CD4-positive, alpha-beta T cell (primary cell): ENCODE data around the gene TENT4A. TPM values are rescaled to one million over a fixed set of nuclear protein-coding genes. Genes with fewer than 3 reads are reported as not detected.

ENCODE experiments used
- ATAC-seq: fragments of 200-7000 bp; cut with Tn5 transposase; one replicate; pipeline ENCODE4 v1.10.0; 2022; ENCODE audit warnings: mild to moderate bottlenecking; ENCODE audit not compliant: poor library complexity
- CTCF ChIA-PET: fragments of 350-600 bp; sonication (Branson Sonifier 250); formaldehyde crosslinking; loops from one replicate; lab custom pipeline; 2021; ENCODE audit warnings: antibody characterized with exemption, inconsistent platforms; lab: Charles Lee
- POLR2A ChIA-PET: fragments of 350-600 bp; sonication (Branson Sonifier 250); formaldehyde crosslinking; loops from one replicate; lab custom pipeline; 2021; ENCODE audit warnings: antibody characterized with exemption, inconsistent platforms; lab: Charles Lee
- DNase-seq, 14 experiments: peaks; one replicate each; pipeline ENCODE4 v3.0.0-alpha.2; 2013 to 2020; ENCODE audit warnings: mixed read lengths in 2 of 14
- H3K27ac ChIP-seq, 2 donors: one replicate each; pipeline versions ENCODE4 v1.5.1 to v1.7.0; 2013; ENCODE audit warnings: low read length in 2 of 2, low read depth in 1 of 2, mild to moderate bottlenecking in 1 of 2
- H3K27me3 ChIP-seq, 2 experiments: 1 replicate in 1 of 2; 2 replicates in 1 of 2; pipeline versions ENCODE4 v1.6.1 to v1.7.0; 2013; ENCODE audit warnings: low read length in 2 of 2, control low read depth in 1 of 2, mild to moderate bottlenecking in 1 of 2, moderate library complexity in 1 of 2; ENCODE audit not compliant: insufficient read depth in 2 of 2, control insufficient read depth in 1 of 2
- H3K36me3 ChIP-seq: one replicate; pipeline ENCODE4 v1.6.1; 2013; ENCODE audit warnings: low read length, control low read depth; ENCODE audit not compliant: insufficient read depth
- H3K4me1 ChIP-seq: one replicate; pipeline ENCODE4 v1.6.1; 2013; ENCODE audit warnings: low read length, control low read depth; ENCODE audit not compliant: insufficient read depth
- H3K4me3 ChIP-seq: one replicate; pipeline ENCODE4 v1.5.1; 2013; ENCODE audit warnings: mild to moderate bottlenecking, low read length, moderate library complexity
- H3K9me3 ChIP-seq, 2 experiments: 1 replicate in 1 of 2; 2 replicates in 1 of 2; pipeline versions ENCODE4 v1.6.1 to v1.7.0; 2013; ENCODE audit warnings: low read length in 2 of 2, mild to moderate bottlenecking in 2 of 2, control low read depth in 1 of 2, moderate library complexity in 1 of 2; ENCODE audit not compliant: control insufficient read depth in 1 of 2, insufficient read depth in 1 of 2
- H3K27ac Mint-ChIP-seq: one replicate; pipeline ENCODE4 v1.8.0; 2020; ENCODE audit warnings: mixed read lengths
- H3K27me3 Mint-ChIP-seq: one replicate; pipeline ENCODE4 v1.8.0; 2021; ENCODE audit warnings: mixed read lengths
- H3K36me3 Mint-ChIP-seq: one replicate; pipeline ENCODE4 v1.8.0; 2021; ENCODE audit warnings: low read depth, mixed read lengths
- H3K4me1 Mint-ChIP-seq: one replicate; pipeline ENCODE4 v1.8.0; 2021; ENCODE audit warnings: low read depth, mixed read lengths
- H3K4me3 Mint-ChIP-seq: one replicate; pipeline ENCODE4 v1.8.0; 2020; ENCODE audit warnings: mild to moderate bottlenecking, mixed read lengths
- H3K9me3 Mint-ChIP-seq: one replicate; pipeline ENCODE4 v1.8.0; 2020; ENCODE audit warnings: mixed read lengths
- intact Hi-C, 2 experiments: fragments of 100-400 bp; cut with DNase I in 1 of 2; cut with micrococcal nuclease in 1 of 2; formaldehyde crosslinking; loops; one replicate each; pipeline versions ENCODE4 v1.15.1 to v1.9.0; 2023 to 2025; cut with DNase I, micrococcal nuclease
- total RNA-seq, 174 experiments: library from RNA in 2 of 174; stranded (reverse) in 2 of 174; gene quantifications; one replicate each; pipeline ENCODE4 v1.2.3 and lab custom pipeline; 2021 to 2026
- TF ChIP-seq, protein P1 (sequence below): fragments of 200-600 bp; IDR thresholded peaks from one replicate; pipeline ENCODE4 v1.8.0; 2022; ENCODE audit warnings: antibody characterized with exemption, mild to moderate bottlenecking

The TENT4A gene
- total RNA-seq, 2 experiments from 2014 or later, result 49.2 to 51.9 TPM

DNA sequence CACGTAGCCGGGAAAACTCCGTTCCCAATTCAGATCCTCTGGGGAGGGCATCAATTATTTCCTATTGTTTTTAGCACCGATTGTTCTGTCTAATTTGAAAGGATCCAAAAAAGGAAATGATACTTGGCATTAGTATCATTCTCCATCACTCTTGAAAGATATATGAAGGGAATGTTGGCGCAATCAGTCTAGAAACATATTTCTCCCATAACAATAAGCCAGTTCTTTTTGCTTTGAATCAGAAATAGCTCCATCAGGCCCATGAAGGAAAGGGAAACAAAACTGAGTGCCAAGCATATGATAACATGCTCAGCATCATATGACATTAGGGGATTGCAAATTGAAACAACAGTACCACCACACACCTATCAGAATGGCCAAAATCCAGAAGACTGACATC lies 40.2 kb upstream of the TENT4A start:
- ChIA-PET CTCF (no interaction called here), POLR2A (no interaction called here)
- no peak for DNase-seq
- intact Hi-C loops, result no loop called here
- no peaks in the 10 kb centered on the region for H3K9me3 Mint-ChIP-seq
- no peak for ATAC-seq
- no peaks in the 10 kb centered on the region for H3K27me3 Mint-ChIP-seq
- H3K4me1 Mint-ChIP-seq, result no peaks in the 10 kb centered on the region
- no peak overlapping the region for H3K27ac Mint-ChIP-seq
- H3K9me3 ChIP-seq, result no peaks in the 10 kb centered on the region
- H3K27me3 ChIP-seq, result no peaks in the 10 kb centered on the region
- H3K4me3 Mint-ChIP-seq, result no peak overlapping the region
- H3K4me1 ChIP-seq, result no peaks in the 10 kb centered on the region
- H3K4me3 ChIP-seq, result no peak overlapping the region
- TF ChIP-seq, protein P1, sequence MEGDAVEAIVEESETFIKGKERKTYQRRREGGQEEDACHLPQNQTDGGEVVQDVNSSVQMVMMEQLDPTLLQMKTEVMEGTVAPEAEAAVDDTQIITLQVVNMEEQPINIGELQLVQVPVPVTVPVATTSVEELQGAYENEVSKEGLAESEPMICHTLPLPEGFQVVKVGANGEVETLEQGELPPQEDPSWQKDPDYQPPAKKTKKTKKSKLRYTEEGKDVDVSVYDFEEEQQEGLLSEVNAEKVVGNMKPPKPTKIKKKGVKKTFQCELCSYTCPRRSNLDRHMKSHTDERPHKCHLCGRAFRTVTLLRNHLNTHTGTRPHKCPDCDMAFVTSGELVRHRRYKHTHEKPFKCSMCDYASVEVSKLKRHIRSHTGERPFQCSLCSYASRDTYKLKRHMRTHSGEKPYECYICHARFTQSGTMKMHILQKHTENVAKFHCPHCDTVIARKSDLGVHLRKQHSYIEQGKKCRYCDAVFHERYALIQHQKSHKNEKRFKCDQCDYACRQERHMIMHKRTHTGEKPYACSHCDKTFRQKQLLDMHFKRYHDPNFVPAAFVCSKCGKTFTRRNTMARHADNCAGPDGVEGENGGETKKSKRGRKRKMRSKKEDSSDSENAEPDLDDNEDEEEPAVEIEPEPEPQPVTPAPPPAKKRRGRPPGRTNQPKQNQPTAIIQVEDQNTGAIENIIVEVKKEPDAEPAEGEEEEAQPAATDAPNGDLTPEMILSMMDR, result no peak
- H3K27ac ChIP-seq, result no peak overlapping the region
- peaks cover 17% of the 10 kb centered on the region for H3K36me3 Mint-ChIP-seq
- H3K36me3 ChIP-seq, result no peaks in the 10 kb centered on the region

DNA sequence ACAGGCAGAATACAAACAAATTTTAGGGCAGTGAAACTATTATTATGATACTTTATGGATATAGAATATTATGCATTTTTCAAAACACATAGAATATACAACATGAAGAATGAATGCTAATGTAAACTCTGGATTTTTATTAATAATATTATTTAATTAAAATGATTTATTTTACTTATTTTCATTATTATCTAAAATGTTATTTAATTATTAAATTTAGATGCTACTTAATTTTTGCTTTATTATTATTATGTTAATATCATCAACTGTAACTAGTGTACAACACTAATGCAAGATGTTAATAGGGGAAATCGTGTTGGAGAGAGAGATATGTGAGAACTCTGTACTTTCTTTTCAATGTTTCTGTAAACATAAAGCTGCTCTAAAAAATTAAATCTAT lies 39.3 kb upstream of the TENT4A start:
- Histone ChIP-seq H3K36me3 (no peaks in the 10 kb centered on the region), H3K27ac (no peak overlapping the region), H3K4me3 (no peak overlapping the region), H3K9me3 (no peaks in the 10 kb centered on the region), H3K4me1 (no peaks in the 10 kb centered on the region), H3K27me3 (no peaks in the 10 kb centered on the region)
- H3K4me1 Mint-ChIP-seq, result no peaks in the 10 kb centered on the region
- TF ChIP-seq, protein P1, result no peak
- H3K9me3 Mint-ChIP-seq, result no peaks in the 10 kb centered on the region
- no peak overlapping the region for H3K4me3 Mint-ChIP-seq
- intact Hi-C loops, result no loop called here
- peaks cover 5% of the 10 kb centered on the region for H3K27me3 Mint-ChIP-seq
- ATAC-seq (no peak), DNase-seq (no peak)
- peaks cover 12% of the 10 kb centered on the region for H3K36me3 Mint-ChIP-seq
- POLR2A ChIA-PET, result no interaction called here
- H3K27ac Mint-ChIP-seq, result no peak overlapping the region
- CTCF ChIA-PET, result no interaction called here

DNA sequence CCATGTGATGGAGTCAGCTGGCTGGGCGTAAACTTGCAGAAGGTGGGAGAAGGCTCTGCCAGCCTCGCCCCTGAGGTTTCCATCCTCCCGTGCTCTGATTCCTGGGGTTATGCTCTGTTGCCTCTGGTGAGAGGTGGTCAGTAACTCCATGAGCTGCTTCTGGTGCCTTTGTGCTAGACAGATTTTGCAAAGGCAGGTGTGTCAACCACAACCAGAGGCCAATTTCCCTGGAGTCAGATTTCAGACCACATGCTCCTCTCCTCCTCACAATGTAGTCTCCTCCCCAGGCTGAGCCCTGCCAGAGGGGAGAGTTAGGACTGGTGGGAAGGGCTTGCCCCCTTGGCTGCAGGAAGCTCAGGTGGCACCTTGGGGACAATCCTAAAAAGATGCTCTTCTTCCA lies 38.8 kb upstream of the TENT4A start:
- POLR2A ChIA-PET, result no interaction called here
- no peak overlapping the region for H3K27ac ChIP-seq
- Mint-ChIP-seq H3K4me3 (no peak overlapping the region), H3K4me1 (no peaks in the 10 kb centered on the region), H3K36me3 (peaks cover 8% of the 10 kb centered on the region), H3K27me3 (peaks cover 8% of the 10 kb centered on the region), H3K27ac (no peak overlapping the region), H3K9me3 (no peaks in the 10 kb centered on the region)
- DNase-seq, result no peak
- intact Hi-C loops, result no loop called here
- CTCF ChIA-PET, result no interaction called here
- H3K4me3 ChIP-seq, result no peak overlapping the region
- no peaks in the 10 kb centered on the region for H3K27me3 ChIP-seq
- no peaks in the 10 kb centered on the region for H3K36me3 ChIP-seq
- H3K4me1 ChIP-seq, result no peaks in the 10 kb centered on the region
- H3K9me3 ChIP-seq, result no peaks in the 10 kb centered on the region
- ATAC-seq, result no peak
- TF ChIP-seq, protein P1, result no peak
